Cardiac septum (tissue), 1 donor: ENCODE results near the gene TARDBP. TPM values are rescaled to one million over a fixed set of nuclear protein-coding genes. Genes with fewer than 3 reads are reported as not detected.
"Not testable (repeated sequence)": the region's sequence is repeated elsewhere in the genome, so short reads cannot be mapped to it uniquely, and the experiment has no call there.

Experiments used
- DNase-seq: peaks from one replicate; pipeline ENCODE4 v3.0.0-alpha.2; 2020; ENCODE audit warnings: low spot score
- intact Hi-C: fragments of 100-400 bp; cut with DNase I; formaldehyde crosslinking; loops from one replicate; pipeline ENCODE4 v1.14.0; 2022
- total RNA-seq: library from RNA; stranded (reverse); fragmentation: NEBNext Ultra II Directional; extraction: Animal tissue kit (Norgen Biotek cat#: 25700); gene quantifications from one replicate; pipeline ENCODE4 v1.2.1, GENCODE V29; 2021
- donor health status: DM: no; HTN: no; CAD: no.

Gene TARDBP
- total RNA-seq, 1 donor from 2014 or later, result 102 TPM

DNA sequence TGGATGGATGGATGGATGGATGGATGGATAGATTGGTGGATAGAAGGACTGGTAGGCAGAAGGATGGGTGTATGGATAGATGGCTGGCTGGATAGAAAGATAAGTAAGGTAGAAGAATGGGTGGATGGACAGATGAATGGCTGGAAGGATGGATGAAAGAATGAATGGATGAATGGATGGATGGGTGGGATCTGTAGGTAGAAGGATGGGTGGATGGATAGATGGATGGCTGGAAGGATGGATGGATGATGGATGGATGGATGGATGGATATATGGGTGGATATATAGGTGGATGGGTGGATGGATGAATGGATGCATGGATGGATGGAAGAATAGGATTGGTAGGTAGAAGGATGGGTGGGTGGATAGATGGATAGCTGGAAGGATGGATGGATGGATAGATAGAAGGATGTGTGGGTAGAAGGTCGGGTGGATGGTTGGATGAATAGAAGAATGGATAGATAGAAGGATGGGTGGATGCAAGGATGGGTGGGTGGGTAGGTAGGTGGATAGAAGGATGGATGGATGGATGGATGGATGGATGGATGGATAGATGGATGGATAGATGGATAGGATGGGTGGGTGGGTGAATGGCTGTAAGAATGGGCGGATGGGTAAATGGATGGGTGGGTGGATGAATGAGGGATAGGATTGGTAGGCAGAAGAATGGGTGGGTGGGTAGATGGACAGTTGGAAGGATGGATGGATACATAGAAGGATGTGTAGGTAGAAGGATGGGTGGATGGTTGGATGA, 27.1 kb downstream of the TARDBP start:
- DNase-seq, result no peak
- intact Hi-C loops, result loop anchor here (10.0 kb wide), 1 partner anchor 205 kb away; no protein-coding TSS in a partner anchor

DNA sequence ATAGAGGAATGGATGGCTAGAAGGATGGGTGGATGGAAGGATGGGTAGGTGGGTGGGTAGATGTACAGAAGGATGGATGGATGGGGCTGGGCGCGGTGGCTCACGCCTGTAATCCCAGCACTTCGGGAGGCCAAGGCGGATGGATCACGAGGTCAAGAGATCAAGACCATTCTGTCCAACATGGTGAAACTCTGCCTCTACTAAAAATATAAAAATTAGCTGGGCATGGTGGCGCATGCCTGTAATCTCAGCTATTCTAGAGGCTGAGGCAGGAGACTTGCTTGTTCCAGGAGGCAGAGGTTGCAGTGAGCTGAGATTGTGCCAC, 27.6 kb downstream of the TARDBP start:
- DNase-seq, intact Hi-C loops: not testable (repeated sequence)

DNA sequence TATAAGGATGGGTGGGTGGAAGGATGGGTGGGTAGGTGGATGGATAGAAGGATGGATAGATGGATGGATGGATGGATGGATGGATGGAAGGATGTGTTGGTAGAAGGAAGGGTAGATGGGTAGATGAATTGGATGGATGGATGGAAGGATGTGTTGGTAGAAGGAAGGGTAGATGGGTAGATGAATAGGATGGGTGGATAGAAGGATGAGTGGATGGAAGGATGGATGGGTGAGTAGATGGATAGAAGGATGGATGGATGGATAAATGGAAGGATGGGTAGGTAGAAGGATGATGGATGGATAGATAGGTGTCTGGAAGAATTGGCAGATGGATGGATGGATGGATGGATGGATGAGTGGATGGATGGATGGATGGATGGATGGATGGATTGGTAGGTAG, 28.6 kb downstream of the TARDBP start:
- intact Hi-C loops, result no loop called here
- DNase-seq, result no peak

DNA sequence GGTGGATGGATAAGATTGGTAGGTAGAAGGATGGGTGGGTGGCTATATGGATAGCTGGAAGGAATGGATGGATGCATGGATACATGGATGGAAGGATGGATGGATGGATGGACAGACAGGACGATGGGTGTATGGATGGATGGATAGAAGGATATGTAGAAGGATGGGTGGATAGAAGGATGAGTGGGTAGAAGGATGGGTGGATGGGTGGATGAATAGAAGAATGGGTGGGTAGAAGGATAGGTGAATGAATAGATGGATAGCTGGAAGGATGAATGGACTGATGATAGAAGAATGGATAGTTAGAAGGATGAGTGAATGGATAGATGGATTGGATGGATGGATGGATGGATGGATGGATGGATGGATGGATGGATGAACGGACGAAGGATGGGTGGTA, 29.6 kb downstream of the TARDBP start:
- intact Hi-C loops, result no loop called here
- DNase-seq, result no peak

DNA sequence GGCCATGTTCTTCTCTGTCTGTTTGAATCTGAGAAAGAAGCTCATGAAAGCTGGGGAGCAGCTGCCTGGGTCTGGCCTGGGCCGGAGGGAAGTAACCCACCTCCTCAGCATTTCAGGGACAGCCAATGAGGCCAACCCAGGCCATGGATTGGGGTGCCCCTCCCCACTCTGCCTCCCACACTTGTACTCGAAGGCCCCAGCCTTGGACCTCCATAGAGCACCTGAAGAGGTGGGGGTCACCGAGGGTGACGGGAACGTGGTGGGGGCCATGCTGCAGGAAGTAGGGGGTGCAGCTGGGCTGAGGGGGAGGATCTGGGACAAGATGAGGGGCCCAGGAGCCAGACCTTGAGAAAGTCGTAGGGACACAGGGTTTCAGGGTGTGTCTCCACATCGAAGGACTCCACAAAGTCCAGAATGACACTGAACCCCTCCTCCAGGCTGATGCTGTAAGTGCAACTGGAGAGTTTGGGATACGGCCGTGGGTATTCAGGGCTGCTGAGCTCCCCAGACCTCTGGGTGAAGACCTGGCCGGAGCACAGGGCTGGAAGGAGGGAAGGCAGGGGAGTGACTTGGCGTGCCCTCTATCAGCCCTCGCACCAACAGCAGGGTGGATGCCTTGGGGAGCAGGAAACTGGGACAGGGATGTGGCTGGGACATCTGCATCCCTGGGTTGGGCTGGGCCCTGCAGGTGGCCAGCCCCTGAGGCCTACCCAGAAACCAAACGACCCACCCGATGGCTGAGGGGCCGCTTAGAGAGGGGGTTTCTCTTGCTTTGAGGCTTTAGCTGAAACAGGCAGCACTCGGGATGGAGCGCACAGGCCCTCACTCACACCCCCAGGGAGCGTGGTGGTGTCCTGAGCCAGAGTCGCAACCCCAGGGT, 30.8 kb downstream of the TARDBP start:
- DNase-seq, result no peak
- intact Hi-C loops, result no loop called here

DNA sequence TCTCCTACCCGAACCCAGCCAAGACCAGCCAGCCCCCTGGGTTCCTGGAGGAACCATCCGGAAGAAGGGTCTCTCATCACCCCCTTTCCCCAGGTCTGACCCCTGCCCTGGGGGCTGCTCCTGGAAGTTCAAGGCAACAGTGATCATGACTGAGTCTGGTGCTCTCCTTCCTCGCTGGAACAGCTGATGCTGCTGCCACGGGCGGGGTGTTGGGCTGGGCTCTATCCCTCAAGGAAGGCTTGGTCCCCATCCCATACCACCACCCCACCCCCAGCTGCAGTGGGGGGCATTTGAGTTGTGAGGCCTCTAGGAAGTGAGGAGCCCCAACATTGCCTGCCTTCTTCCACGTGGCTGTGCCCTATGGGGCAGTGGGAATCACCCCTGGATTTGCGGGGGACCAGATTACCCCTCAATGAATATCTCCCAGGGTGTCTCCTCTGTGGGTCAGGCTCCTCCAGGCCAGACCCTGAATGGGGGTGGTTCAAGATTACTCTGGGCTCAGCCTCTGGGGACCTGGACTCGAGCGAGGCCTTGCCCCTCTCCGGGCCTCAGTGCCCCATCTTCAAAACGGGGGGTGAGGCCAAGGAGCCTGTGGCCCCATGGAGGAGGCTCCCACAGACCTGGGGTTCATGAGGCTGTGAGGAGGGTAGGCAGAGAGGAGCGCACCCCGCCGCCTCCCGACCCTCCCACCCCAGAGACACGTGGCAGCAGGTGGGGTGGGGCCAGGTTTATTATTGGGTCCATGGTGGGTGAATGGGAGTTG, 31.8 kb downstream of the TARDBP start:
- intact Hi-C loops, result no loop called here
- no peak for DNase-seq

DNA sequence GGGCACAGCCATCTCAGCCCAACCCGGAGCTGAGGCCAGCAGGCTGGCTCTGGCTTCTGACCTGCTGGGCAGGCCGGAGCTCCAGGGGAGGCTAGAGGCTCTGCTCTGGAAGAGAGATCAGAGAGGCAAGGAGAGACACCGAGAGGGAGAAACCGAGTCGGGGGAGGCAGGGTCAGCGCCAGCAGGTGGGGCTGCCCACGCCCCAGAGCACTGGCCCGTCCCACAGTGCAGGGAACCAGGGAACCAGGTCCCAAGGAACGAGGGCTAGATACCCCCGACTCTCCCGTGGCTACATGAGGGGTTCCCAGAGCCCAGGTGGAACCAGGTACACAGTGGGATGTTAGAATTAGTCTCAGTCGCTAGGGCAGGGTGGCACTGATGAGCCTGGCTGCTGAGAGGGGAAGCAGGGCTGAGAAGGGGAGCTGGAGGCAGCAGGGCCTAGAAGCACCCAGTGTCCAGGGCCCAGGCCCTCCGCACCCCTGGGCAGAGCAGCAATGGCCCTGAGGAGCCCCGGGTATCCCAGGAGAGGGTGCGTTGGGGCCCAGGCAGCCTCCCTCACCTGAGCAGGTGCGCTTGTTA, 32.5 kb downstream of the TARDBP start:
- DNase-seq, result no peak
- intact Hi-C loops, result no loop called here

DNA sequence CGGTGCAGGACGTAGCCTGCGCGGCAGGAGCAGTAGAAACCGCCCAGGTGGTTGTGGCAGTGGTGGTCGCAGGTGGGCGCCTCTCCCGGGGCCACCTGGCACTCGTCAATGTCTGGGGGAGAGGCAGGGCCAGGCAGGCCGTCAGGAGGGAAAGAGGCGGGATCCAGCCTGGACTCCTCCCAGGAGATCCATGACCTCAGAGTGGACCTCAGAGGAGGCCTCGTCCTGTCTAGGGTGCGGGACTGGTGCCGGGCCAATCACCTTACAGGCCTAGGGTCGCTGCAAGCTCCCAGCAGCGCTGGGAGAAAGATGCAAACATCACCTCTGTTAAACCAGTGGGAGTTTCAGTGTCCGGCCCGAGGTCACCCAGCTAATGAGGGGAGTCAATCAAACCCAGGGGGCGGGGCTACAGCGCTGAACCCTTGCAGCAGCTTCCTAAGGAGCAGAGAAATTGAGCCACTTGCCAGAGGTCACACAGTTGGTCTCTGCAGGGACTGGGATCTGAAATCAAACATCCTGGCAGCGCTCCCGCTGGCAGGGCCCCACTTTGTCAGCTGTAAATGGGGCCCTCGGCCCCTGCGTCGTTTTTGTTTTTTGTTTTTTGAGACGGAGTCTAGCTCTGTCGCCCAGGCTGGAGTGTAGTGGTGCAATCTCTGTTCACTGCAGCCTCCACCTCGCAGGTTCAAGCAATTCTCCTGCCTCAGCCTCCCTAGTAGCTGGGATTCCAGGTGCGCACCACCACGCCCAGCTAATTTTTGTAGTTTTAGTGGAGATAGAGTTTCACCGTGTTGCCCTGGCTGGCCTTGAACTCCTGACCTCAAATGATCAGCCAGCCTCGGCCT, 33.2 kb downstream of the TARDBP start:
- intact Hi-C loops, result no loop called here
- DNase-seq, result no peak

DNA sequence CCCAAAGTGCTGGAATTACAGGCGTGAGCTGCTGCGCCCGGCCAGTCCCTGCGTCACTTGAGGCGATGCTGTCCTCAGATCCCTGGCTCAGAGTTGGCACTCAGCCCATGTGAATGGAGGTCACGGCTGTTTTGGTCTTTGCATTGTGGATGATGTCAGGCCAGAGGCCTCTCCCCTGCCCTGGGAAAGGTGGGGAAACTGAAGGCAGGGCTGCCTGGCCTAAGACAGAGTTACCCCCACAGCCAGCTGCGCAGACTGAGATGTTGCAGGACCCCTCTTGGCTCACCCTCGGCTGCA, 33.8 kb downstream of the TARDBP start:
- no peak for DNase-seq
- intact Hi-C loops, result no loop called here

DNA sequence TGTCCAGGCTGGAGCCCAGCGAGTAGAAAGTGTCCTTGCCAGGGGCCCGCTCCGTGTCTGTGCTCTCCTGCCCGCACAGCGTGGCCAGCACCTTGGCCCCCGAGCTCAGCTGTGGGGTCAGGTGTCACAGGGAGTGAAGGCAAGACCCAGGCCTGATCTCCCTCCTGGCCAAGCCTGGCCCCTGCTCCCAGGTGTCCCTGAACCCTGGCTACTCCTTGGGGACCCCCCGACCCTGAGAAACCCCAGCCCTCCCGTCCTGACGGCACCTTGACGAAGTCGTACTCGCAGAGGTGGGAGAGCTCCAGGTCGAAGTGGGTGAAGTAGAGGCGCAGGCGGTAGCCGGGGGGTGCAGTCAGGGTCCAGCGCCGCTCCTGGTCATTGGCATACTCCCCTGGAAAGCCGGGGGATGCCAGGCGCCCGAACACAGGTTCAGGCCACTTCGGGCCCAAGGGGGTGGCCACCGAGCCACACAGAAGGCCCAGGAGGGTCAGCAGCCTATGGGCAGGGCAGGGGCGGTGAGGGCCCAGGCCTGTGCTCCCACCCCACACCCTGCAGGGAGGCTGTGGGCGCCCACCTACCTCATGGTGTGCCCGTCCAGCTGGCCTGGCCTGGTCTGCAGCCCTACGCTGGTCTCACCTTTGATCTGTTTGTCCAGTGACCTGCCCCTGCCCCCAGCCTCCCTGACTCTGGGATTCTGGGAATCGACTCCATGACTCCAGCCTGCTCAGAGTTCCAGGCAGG, 34.3 kb downstream of the TARDBP start, which contains the start of gene MASP2:
TSS of gene MASP2 (minus strand) at position 615 of the 741 bp plus-strand sequence. CDS start at position 583, 32 bp downstream.
- DNase-seq, result no peak
- intact Hi-C loops, result no loop called here

DNA sequence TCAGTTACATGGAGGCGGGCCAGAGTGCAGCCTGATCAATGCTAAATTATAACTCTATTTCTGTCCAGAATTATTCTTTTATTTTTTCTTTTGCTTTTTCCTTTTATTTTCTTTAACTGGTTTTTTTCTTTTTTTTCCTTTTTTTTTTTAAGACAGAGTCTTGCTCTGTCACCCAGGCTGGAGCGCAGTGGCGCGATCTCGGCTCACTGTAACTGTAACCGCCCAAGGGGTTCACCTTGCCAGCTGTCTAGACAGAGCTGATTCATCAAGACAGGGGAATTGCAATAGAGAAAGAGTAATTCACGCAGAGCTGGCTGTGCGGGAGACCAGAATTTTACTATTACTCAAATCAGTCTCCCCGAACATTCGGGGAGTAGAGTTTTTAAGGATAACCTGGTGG, 38.7 kb downstream of the TARDBP start:
- DNase-seq, result not testable (repeated sequence)
- intact Hi-C loops, result loop anchor here (10.0 kb wide), 1 partner anchor 674 kb away; no protein-coding TSS in a partner anchor

DNA sequence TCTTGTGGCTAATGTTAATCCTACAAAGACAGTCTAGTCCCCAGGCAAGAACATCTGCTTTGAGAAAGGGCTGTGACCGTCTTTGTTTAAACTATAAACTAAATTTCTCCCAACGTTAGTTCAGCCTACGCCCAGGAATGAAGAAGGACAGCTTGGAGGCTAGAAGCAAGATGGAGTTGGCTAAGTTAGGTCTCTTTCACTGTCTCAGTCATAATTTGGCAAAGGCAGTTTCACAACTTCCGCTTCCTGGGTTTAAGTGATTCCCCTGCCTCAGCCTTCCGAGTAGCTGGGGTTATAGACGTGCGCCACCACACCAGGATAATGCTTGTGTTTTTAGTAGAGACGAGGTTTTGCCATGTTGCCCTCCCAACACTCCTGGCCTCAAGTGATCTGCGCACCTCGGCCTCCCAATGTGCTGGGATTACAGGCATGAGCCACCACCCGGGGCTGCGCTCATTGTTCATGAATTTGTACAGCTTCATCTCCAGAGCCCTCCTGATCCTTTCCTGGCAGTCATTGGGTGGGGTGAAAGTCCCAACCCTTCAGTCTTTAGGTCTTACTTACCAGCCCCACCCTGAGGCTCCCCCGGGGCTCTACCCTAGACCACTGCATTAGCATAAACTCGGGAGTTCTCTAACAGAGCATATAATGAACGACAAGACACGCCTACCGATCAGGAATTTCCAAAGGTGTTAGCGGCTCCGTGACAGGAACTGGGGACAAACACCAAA, 39.5 kb downstream of the TARDBP start:
- DNase-seq, result no peak
- intact Hi-C loops, result loop anchor here (10.0 kb wide), 1 partner anchor 673 kb away; no protein-coding TSS in a partner anchor

DNA sequence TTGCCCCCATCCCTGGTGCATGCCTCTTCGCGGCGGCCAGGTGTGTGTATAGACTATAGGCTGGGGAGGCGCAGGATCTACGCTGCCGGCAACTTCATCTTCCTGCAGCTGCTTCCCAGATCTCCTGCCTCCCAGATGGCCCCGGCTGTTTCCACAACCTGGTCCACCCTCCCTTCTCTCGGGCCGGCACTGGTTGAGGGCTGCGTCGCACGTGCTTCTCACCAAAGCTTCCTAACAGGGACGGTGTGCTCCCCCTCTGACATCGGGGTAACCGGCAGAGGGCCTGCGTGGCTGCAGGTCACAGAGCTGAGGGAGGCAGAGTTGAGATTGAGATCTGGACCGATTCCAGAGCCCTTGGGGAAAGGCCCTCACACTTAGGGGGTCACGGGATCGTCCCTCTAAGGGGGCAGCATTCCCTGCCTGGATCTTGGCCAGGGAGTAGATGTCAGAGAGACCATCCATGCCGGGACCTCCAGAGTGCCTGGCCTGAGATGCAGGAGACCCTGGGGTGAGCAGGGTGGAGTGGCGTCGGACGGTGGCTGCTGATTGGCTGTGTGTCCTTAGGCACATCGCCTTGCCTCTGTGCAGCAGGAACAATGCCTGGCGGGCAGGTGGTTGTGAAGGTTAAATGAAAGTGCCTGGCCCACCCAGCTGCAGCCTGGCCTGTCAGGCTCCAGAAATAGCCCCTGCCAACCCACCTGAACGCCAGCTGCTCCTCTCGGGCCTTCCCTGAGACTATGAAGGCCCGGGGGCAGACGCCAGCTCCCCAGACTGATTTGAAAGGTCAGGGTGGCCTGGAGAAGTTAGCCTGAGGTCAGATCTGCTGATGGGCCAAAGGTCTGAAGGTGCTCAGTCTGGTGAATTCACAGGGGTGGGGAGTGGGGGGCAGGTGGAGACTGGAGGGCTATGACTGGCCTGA, 40.6 kb downstream of the TARDBP start:
- no peak for DNase-seq
- intact Hi-C loops, result loop anchor here (10.0 kb wide), 1 partner anchor 672 kb away; no protein-coding TSS in a partner anchor

DNA sequence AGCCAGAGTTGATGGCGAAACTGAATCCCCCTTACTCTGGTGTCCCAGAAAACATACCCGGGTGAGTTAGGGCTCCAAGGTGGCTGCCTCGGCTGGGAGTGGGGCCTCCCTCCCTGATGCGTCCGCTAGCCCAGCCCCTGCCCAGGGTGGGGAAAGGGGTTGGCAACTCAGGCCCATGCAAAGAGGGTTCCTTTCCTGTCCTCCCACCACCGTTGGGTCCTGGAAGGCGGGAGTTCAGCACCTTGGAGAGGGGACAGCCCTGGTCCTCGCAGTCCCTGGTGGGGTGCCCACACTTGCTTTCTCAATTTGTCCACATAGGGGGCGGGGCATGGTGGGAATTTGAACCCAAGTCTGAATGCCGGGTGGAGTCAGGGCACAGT, 41.3 kb downstream of the TARDBP start:
- DNase-seq, result no peak
- intact Hi-C loops, result loop anchor here (10.0 kb wide), 1 partner anchor 671 kb away; no protein-coding TSS in a partner anchor

DNA sequence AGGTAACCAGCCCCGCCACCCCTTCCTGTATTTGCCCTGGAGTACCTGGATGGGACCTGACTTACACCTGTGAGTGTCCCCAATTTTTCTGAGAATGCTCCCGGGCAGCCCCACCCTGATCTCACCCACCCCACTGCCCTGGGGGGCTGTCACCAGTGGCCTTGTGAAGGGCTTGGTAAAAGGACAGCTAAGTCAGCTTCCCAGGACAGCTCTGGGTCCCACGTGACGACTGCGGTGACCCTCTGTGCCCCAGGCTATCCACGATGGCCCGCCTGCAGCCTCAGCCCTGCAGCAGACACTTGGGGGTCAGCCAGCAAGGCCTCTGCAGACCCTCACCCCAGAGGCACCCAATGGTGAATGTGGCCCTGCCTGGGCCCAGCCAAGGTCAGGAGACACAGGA, 41.7 kb downstream of the TARDBP start:
- intact Hi-C loops, result loop anchor here (10.0 kb wide), 1 partner anchor 671 kb away; no protein-coding TSS in a partner anchor
- DNase-seq, result no peak

DNA sequence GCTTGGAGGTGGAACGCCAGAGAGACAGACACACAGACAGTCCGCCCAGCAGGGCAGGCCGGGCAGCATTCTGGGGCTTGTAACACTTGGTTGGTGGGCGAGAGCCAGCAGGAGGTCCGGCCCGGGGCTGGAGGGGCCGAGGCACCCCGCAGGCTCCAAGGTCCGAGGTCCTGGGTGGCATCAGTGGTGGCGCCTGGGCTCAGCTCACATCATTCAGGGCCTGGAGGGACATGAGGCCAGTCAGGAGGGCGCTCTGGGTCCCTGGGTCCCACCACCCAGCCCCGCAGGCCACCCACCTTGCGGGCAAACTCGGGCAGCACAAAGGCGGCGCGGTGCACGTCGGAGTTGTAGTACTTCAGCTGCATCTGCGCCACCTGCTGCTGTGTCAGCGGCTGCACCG, 42.2 kb downstream of the TARDBP start:
- intact Hi-C loops, result loop anchor here (10.0 kb wide), 1 partner anchor 670 kb away; no protein-coding TSS in a partner anchor
- no peak for DNase-seq
